H9 (cell line): ENCODE measurements around the gene CYP2D6. TPM values are rescaled to one million over a fixed set of nuclear protein-coding genes. Genes with fewer than 3 reads are reported as not detected.

ENCODE experiments used
- DNase-seq: peaks from one replicate; pipeline ENCODE4 v3.0.0-alpha.2; 2017
- H2AFZ ChIP-seq: one replicate; pipeline ENCODE4 v1.6.1; 2013; ENCODE audit warnings: mild to moderate bottlenecking, low read length, control low read depth, moderate library complexity
- H2AK5ac ChIP-seq: 2 replicates; pipeline ENCODE4 v1.6.1; 2013; ENCODE audit warnings: low read length, control low read depth, mixed read lengths; ENCODE audit not compliant: insufficient read length
- H2BK120ac ChIP-seq: one replicate; pipeline ENCODE4 v1.6.1; 2013; ENCODE audit warnings: low read depth, mild to moderate bottlenecking, low read length, control low read depth, inconsistent platforms; ENCODE audit not compliant: poor library complexity, severe bottlenecking
- H2BK12ac ChIP-seq: 2 replicates; pipeline ENCODE4 v1.6.1; 2013; ENCODE audit warnings: low read length, control low read depth, mixed read lengths, low read depth; ENCODE audit not compliant: insufficient read length
- H2BK15ac ChIP-seq: 2 replicates; pipeline ENCODE4 v1.6.1; 2013; ENCODE audit warnings: low read depth, low read length, control low read depth
- H2BK20ac ChIP-seq: one replicate; pipeline ENCODE4 v1.6.1; 2013; ENCODE audit warnings: low read depth, mild to moderate bottlenecking, low read length, control low read depth, inconsistent platforms; ENCODE audit not compliant: poor library complexity, severe bottlenecking
- H2BK5ac ChIP-seq: 2 replicates; pipeline ENCODE4 v1.6.1; 2013; ENCODE audit warnings: low read length, control low read depth, mixed read lengths; ENCODE audit not compliant: insufficient read length
- H3K14ac ChIP-seq: 2 replicates; pipeline ENCODE4 v1.6.1; 2013; ENCODE audit warnings: low read length, control low read depth; ENCODE audit not compliant: insufficient read depth
- H3K18ac ChIP-seq: 2 replicates; pipeline ENCODE4 v1.6.1; 2013; ENCODE audit warnings: low read depth, mild to moderate bottlenecking, mixed read lengths, low read length, control low read depth; ENCODE audit not compliant: insufficient read length
- H3K23ac ChIP-seq: 2 replicates; pipeline ENCODE4 v1.6.1; 2013; ENCODE audit warnings: low read length, control low read depth, mixed read lengths, low read depth; ENCODE audit not compliant: insufficient read length
- H3K23me2 ChIP-seq: 2 replicates; pipeline ENCODE4 v1.6.1; 2013; ENCODE audit warnings: low read depth, mild to moderate bottlenecking, mixed read lengths, low read length, control low read depth; ENCODE audit not compliant: insufficient read length, poor library complexity, severe bottlenecking
- H3K27ac ChIP-seq: 2 replicates; pipeline ENCODE4 v1.5.1; 2013; ENCODE audit warnings: low read length, control low read depth, mixed read lengths, low read depth; ENCODE audit not compliant: insufficient read length
- H3K27me3 ChIP-seq: 2 replicates; pipeline ENCODE4 v1.6.1; 2013; ENCODE audit warnings: low read length, control low read depth, inconsistent platforms; ENCODE audit not compliant: insufficient read depth
- H3K4ac ChIP-seq: 2 replicates; pipeline ENCODE4 v1.6.1; 2013; ENCODE audit warnings: low read depth, mild to moderate bottlenecking, control low read depth, inconsistent platforms, low read length, moderate library complexity
- H3K4me1 ChIP-seq: 2 replicates; pipeline ENCODE4 v1.6.1; 2013; ENCODE audit warnings: low read length, control low read depth, inconsistent platforms; ENCODE audit not compliant: insufficient read depth
- H3K4me2 ChIP-seq: 2 replicates; pipeline ENCODE4 v1.6.1; 2013; ENCODE audit warnings: low read length, control low read depth, mixed read lengths; ENCODE audit not compliant: insufficient read length, insufficient read depth
- H3K56ac ChIP-seq: 2 replicates; pipeline ENCODE4 v1.6.1; 2013; ENCODE audit warnings: low read depth, mild to moderate bottlenecking, mixed read lengths, low read length, control low read depth; ENCODE audit not compliant: insufficient read length
- H3K79me1 ChIP-seq: 2 replicates; pipeline ENCODE4 v1.6.1; 2013; ENCODE audit warnings: low read depth, mild to moderate bottlenecking, moderate library complexity, low read length, control low read depth, inconsistent platforms; ENCODE audit not compliant: insufficient read depth, poor library complexity, severe bottlenecking
- H3K79me2 ChIP-seq: 2 replicates; pipeline ENCODE4 v1.6.1; 2013; ENCODE audit warnings: low read length, control low read depth, inconsistent platforms; ENCODE audit not compliant: insufficient read depth
- H3K9ac ChIP-seq: 2 replicates; pipeline ENCODE4 v1.6.1; 2013; ENCODE audit warnings: low read length, control low read depth, mixed read lengths; ENCODE audit not compliant: insufficient read length; ENCODE audit errors: extremely low read depth
- H3K9me3 ChIP-seq: one replicate; pipeline ENCODE4 v1.6.1; 2013; ENCODE audit warnings: low read depth, low read length, inconsistent platforms; ENCODE audit not compliant: control insufficient read depth
- H3T11ph ChIP-seq: one replicate; pipeline ENCODE4 v1.6.1; 2013; ENCODE audit warnings: mild to moderate bottlenecking, low read length, control low read depth, inconsistent platforms
- H4K20me1 ChIP-seq: one replicate; pipeline ENCODE4 v1.6.1; 2013; ENCODE audit not compliant: control insufficient read depth, insufficient read length, insufficient read depth
- H4K5ac ChIP-seq: 2 replicates; pipeline ENCODE4 v1.6.1; 2013; ENCODE audit warnings: low read depth, mild to moderate bottlenecking, mixed read lengths, low read length, control low read depth; ENCODE audit not compliant: insufficient read length
- H4K8ac ChIP-seq: replicated peaks from 2 replicates; pipeline ENCODE4 v1.6.1; 2013; ENCODE audit warnings: low read length, control low read depth, mixed read lengths, low read depth; ENCODE audit not compliant: insufficient read length
- H4K91ac ChIP-seq: 2 replicates; pipeline ENCODE4 v1.6.1; 2013; ENCODE audit warnings: low read depth, mild to moderate bottlenecking, moderate library complexity, mixed read lengths, low read length, control low read depth; ENCODE audit not compliant: insufficient read length
- H3K27ac Mint-ChIP-seq, 3 experiments: 2 replicates in 2 of 3; 3 replicates in 1 of 3; pipeline ENCODE4 v1.8.0; 2020 to 2021; ENCODE audit warnings: mixed read lengths in 3 of 3, mild to moderate bottlenecking in 1 of 3, moderate library complexity in 1 of 3
- H3K27me3 Mint-ChIP-seq: 2 replicates; pipeline ENCODE4 v1.8.0; 2021; ENCODE audit warnings: low read depth, mild to moderate bottlenecking, moderate library complexity, mixed read lengths
- H3K36me3 Mint-ChIP-seq, 3 experiments: 2 replicates in 2 of 3; 3 replicates in 1 of 3; pipeline ENCODE4 v1.8.0; 2020 to 2021; ENCODE audit warnings: low read depth in 3 of 3, mixed read lengths in 3 of 3; ENCODE audit not compliant: insufficient read depth in 1 of 3
- H3K4me1 Mint-ChIP-seq, 2 experiments: 2 replicates each; pipeline ENCODE4 v1.8.0; 2020; ENCODE audit warnings: mixed read lengths in 2 of 2
- H3K4me3 Mint-ChIP-seq, 2 experiments: 2 replicates in 1 of 2; 3 replicates in 1 of 2; pipeline ENCODE4 v1.8.0; 2020 to 2021; ENCODE audit warnings: mild to moderate bottlenecking in 2 of 2, mixed read lengths in 2 of 2, moderate library complexity in 1 of 2
- H3K9me3 Mint-ChIP-seq, 2 experiments: 2 replicates in 1 of 2; 3 replicates in 1 of 2; pipeline ENCODE4 v1.8.0; 2020; ENCODE audit warnings: mild to moderate bottlenecking in 2 of 2, mixed read lengths in 2 of 2, moderate library complexity in 1 of 2
- WGBS: extraction: QIAGEN DNeasy Blood & Tissue Kit; methylation state at CpG from one replicate; pipeline ENCODE4 v1.1.7; 2013; ENCODE audit warnings: missing lambda C conversion rate, low lambda C conversion rate, mixed read lengths; ENCODE audit not compliant: insufficient read length; ENCODE audit errors: extremely low coverage; 5-methylcytosine and 5-hydroxymethylcytosine counted together
- total RNA-seq: library from RNA; stranded (reverse); gene quantifications from 2 replicates; pipeline ENCODE4 v1.2.1, GENCODE V29; 2021
- TF ChIP-seq, protein P1 (sequence below): fragments of 200-600 bp; sonication (generic); conservative IDR thresholded peaks from 3 replicates; pipeline ENCODE4 v1.8.0; 2021; ENCODE audit warnings: antibody characterized with exemption, mild to moderate bottlenecking

CYP2D6 gene
- total RNA-seq, 1 experiment from 2014 or later = 2.3 TPM

DNA sequence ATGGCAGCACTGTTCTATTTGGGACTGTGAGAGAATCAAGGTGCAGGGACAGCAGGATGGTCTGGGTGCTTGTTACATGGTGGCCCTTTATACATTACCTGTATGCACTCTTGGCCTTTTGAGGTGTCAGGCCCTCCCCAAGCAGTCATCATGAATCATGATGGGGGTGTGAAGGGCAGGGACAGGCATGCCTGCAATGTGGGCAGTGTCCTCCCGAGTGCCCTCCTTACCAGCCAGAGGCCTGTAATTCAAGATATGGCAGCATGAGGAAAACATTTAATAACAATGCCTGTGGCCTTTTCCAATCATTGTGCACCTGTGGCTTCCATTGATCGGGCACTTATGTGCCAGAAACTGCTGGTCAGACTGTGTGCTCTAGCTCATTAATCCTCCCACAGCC is 25.5 kb upstream of the CYP2D6 start:
- Histone ChIP-seq H3K9ac (no peak overlapping the region), H2AFZ (no peak overlapping the region)
- no peak overlapping the region for H3K4me3 Mint-ChIP-seq

More for the DNA sequence above, 25.5 kb upstream of the CYP2D6 start:
- Mint-ChIP-seq H3K4me1 (peaks cover 0 to 4% of the 10 kb centered on the region in 2 experiments; a peak in 1 of 4 replicates), H3K27ac (no peak overlapping the region), H3K36me3 (peaks cover 6 to 34% (median 11%) of the 10 kb centered on the region in 3 experiments; a peak in 6 of 7 replicates), H3K9me3 (no peaks in the 10 kb centered on the region), H3K27me3 (peaks cover 2% of the 10 kb centered on the region; the same call in 1 of the 2 replicates)
- Histone ChIP-seq H4K8ac (no peak overlapping the region), H3T11ph (no peak overlapping the region), H3K27me3 (no peaks in the 10 kb centered on the region), H4K91ac (no peak overlapping the region), H3K18ac (no peak overlapping the region), H3K56ac (no peak overlapping the region), H3K79me2 (no peaks in the 10 kb centered on the region), H2BK120ac (no peak overlapping the region), H4K5ac (no peak overlapping the region), H2AK5ac (no peak overlapping the region), H3K23me2 (no peaks in the 10 kb centered on the region), H3K27ac (no peak overlapping the region), H3K79me1 (no peaks in the 10 kb centered on the region), H3K14ac (no peak overlapping the region), H3K4me1 (no peaks in the 10 kb centered on the region), H3K4ac (no peak overlapping the region), H3K23ac (no peak overlapping the region), H4K20me1 (no peaks in the 10 kb centered on the region), H3K9me3 (no peaks in the 10 kb centered on the region), H3K4me2 (no peak overlapping the region), H2BK15ac (no peak overlapping the region), H2BK12ac (no peak overlapping the region), H2BK5ac (no peak overlapping the region), H2BK20ac (no peak overlapping the region)
- WGBS = no CpG with 5 or more reads among the region's 2 CpGs
- no peak for DNase-seq
- TF ChIP-seq, protein P1, sequence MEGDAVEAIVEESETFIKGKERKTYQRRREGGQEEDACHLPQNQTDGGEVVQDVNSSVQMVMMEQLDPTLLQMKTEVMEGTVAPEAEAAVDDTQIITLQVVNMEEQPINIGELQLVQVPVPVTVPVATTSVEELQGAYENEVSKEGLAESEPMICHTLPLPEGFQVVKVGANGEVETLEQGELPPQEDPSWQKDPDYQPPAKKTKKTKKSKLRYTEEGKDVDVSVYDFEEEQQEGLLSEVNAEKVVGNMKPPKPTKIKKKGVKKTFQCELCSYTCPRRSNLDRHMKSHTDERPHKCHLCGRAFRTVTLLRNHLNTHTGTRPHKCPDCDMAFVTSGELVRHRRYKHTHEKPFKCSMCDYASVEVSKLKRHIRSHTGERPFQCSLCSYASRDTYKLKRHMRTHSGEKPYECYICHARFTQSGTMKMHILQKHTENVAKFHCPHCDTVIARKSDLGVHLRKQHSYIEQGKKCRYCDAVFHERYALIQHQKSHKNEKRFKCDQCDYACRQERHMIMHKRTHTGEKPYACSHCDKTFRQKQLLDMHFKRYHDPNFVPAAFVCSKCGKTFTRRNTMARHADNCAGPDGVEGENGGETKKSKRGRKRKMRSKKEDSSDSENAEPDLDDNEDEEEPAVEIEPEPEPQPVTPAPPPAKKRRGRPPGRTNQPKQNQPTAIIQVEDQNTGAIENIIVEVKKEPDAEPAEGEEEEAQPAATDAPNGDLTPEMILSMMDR = no peak
